GM23338 (cell line): ENCODE measurements around the gene PDE1C. TPM values are rescaled to one million over a fixed set of nuclear protein-coding genes. Genes with fewer than 3 reads are reported as not detected.

ENCODE experiments used
- ATAC-seq: fragments of 200-7000 bp; cut with Tn5 transposase; 3 replicates; pipeline ENCODE4 v1.9.1; 2020
- DNase-seq: peaks from one replicate; pipeline ENCODE4 v3.0.0-alpha.2; 2015; ENCODE audit warnings: low spot score
- H2AFZ ChIP-seq: fragments of 200-600 bp; sonication (generic); 2 replicates; pipeline ENCODE4 v1.8.0; 2016; ENCODE audit warnings: antibody characterized with exemption, mild to moderate bottlenecking, moderate library complexity
- H3F3A ChIP-seq: fragments of 200-600 bp; sonication (generic); replicated peaks from 2 replicates; pipeline ENCODE4 v1.8.0; 2017; ENCODE audit warnings: antibody characterized with exemption, mixed run types, low read depth
- H3K27ac ChIP-seq: fragments of 200-600 bp; sonication (generic); 2 replicates; pipeline ENCODE4 v1.6.1; 2016; ENCODE audit warnings: low read depth
- H3K27me3 ChIP-seq: fragments of 200-600 bp; sonication (generic); 2 replicates; pipeline ENCODE4 v1.8.0; 2016; ENCODE audit warnings: mild to moderate bottlenecking, mixed run types, moderate library complexity; ENCODE audit not compliant: insufficient read depth
- H3K36me3 ChIP-seq: fragments of 200-600 bp; sonication (generic); 2 replicates; pipeline ENCODE4 v1.8.0; 2016; ENCODE audit warnings: mild to moderate bottlenecking; ENCODE audit not compliant: insufficient read depth
- H3K4me1 ChIP-seq: fragments of 200-600 bp; sonication (generic); 2 replicates; pipeline ENCODE4 v1.8.0; 2016; ENCODE audit warnings: mild to moderate bottlenecking, moderate library complexity; ENCODE audit not compliant: insufficient read depth
- H3K4me2 ChIP-seq: fragments of 200-600 bp; sonication (generic); 2 replicates; pipeline ENCODE4 v1.7.1; 2017; ENCODE audit warnings: mixed run types
- H3K4me3 ChIP-seq: fragments of 200-600 bp; sonication (generic); 2 replicates; pipeline ENCODE4 v1.6.1; 2016; ENCODE audit warnings: mixed run types
- H3K79me2 ChIP-seq: fragments of 200-600 bp; sonication (generic); replicated peaks from 2 replicates; pipeline ENCODE4 v1.8.0; 2017; ENCODE audit warnings: mild to moderate bottlenecking; ENCODE audit not compliant: insufficient read depth
- H3K9me2 ChIP-seq: fragments of 200-600 bp; sonication (generic); 2 replicates; pipeline ENCODE4 v1.8.0; 2017; ENCODE audit not compliant: insufficient read depth
- H4K20me1 ChIP-seq: fragments of 200-600 bp; sonication (generic); replicated peaks from 2 replicates; pipeline ENCODE4 v1.8.0; 2017; ENCODE audit warnings: mild to moderate bottlenecking; ENCODE audit not compliant: insufficient read depth
- H3K27ac Mint-ChIP-seq: 2 replicates; pipeline ENCODE4 v1.8.0; 2020; ENCODE audit warnings: inconsistent platforms, mild to moderate bottlenecking, moderate library complexity, mixed read lengths
- H3K27me3 Mint-ChIP-seq: 3 replicates; pipeline ENCODE4 v1.8.0; 2022; ENCODE audit warnings: low read depth, mild to moderate bottlenecking, moderate library complexity, mixed read lengths, inconsistent platforms; ENCODE audit not compliant: insufficient read depth, poor library complexity
- H3K36me3 Mint-ChIP-seq: 3 replicates; pipeline ENCODE4 v1.8.0; 2021; ENCODE audit warnings: low read depth, mild to moderate bottlenecking, inconsistent platforms, moderate library complexity, mixed read lengths
- H3K4me1 Mint-ChIP-seq: 3 replicates; pipeline ENCODE4 v1.8.0; 2020; ENCODE audit warnings: mild to moderate bottlenecking, inconsistent platforms, mixed read lengths
- H3K4me3 Mint-ChIP-seq: 3 replicates; pipeline ENCODE4 v1.8.0; 2021; ENCODE audit warnings: moderate library complexity, mild to moderate bottlenecking, inconsistent platforms, mixed read lengths
- H3K9me3 Mint-ChIP-seq: 3 replicates; pipeline ENCODE4 v1.8.0; 2020; ENCODE audit warnings: moderate library complexity, mild to moderate bottlenecking, inconsistent platforms, mixed read lengths
- CREB1 ChIP-seq: fragments of 250-450 bp; sonication (Bioruptor Pico); IDR thresholded peaks from 2 replicates; pipeline ENCODE4 v1.5.0; 2020; ENCODE audit warnings: low read depth, mild to moderate bottlenecking, moderate library complexity
- ETS1 ChIP-seq: IDR thresholded peaks from 2 replicates; pipeline ENCODE4 v1.6.1; 2016; ENCODE audit warnings: antibody characterized with exemption
- EZH2phosphoT487 ChIP-seq: fragments of 200-600 bp; sonication (generic); IDR thresholded peaks from one replicate; pipeline ENCODE4 v1.8.1; 2018; ENCODE audit warnings: antibody characterized with exemption; ENCODE audit not compliant: unreplicated experiment
- JUNB ChIP-seq: IDR thresholded peaks from one replicate; pipeline ENCODE4 v1.6.1; 2016; ENCODE audit warnings: antibody characterized with exemption; ENCODE audit not compliant: unreplicated experiment
- NANOG ChIP-seq: IDR thresholded peaks from 2 replicates; pipeline ENCODE4 v1.6.1; 2016; ENCODE audit warnings: antibody characterized with exemption, borderline replicate concordance
- POLR2AphosphoS5 ChIP-seq: IDR thresholded peaks from 2 replicates; pipeline ENCODE4 v1.6.1; 2016; ENCODE audit warnings: antibody characterized with exemption, low read depth
- REST ChIP-seq: IDR thresholded peaks from one replicate; pipeline ENCODE4 v1.6.1; 2018; ENCODE audit warnings: antibody characterized with exemption; ENCODE audit not compliant: unreplicated experiment
- STAT1 ChIP-seq: IDR thresholded peaks from one replicate; pipeline ENCODE4 v1.6.1; 2016; ENCODE audit warnings: antibody characterized with exemption; ENCODE audit not compliant: unreplicated experiment
- ZNF331 ChIP-seq: fragments of 250-450 bp; sonication (Bioruptor Pico); IDR thresholded peaks from 2 replicates; pipeline ENCODE4 v1.5.0; 2020; ENCODE audit warnings: low read depth, mild to moderate bottlenecking, moderate library complexity
- polyA plus RNA-seq: library from polyadenylated mRNA; unstranded; fragments of >200 nt; fragmentation: Nextera tagmentation; extraction: Ambion mirVana; gene quantifications from 2 replicates; pipeline ENCODE4 v1.2.1, GENCODE V29; 2016
- total RNA-seq: library from RNA; depleted of rRNA; stranded (reverse); fragments of >200 nt; shearing (Covaris generic); gene quantifications from 2 replicates; pipeline ENCODE4 v1.2.3, GENCODE V29; 2014

PDE1C gene
- total and polyA plus RNA-seq, 2 experiments from 2014 or later = 0.28 TPM; not detected in 1

DNA sequence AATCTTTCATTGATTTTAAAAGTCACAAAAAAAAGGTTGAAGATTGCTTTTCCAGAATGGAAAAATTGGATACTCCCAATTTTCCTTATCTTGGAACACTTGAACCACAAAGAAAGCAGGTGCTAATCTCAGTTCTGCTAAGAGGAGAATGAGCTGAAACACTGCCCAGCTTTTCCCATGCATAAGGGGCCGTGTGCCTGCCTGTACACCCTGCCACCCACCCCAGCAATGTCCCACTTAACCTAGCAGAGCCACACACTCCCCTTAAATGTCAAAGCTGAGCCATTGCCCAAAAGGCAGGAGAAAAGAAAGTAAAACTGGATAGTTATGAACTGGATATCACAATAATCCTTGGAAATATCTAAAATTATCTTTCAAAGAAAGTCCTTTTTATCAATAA lies 13.4 kb downstream of the PDE1C start:
- Histone ChIP-seq H3F3A (no peaks in the 10 kb centered on the region), H3K36me3 (no peaks in the 10 kb centered on the region), H3K27me3 (no peaks in the 10 kb centered on the region), H3K4me3 (no peak overlapping the region), H3K4me1 (peaks cover 16% of the 10 kb centered on the region), H3K9me2 (no peaks in the 10 kb centered on the region), H3K27ac (no peak overlapping the region), H3K79me2 (no peaks in the 10 kb centered on the region), H2AFZ (no peak overlapping the region), H4K20me1 (no peaks in the 10 kb centered on the region), H3K4me2 (no peak overlapping the region)
- DNase-seq (no peak), ATAC-seq (no peak)
- no peaks in the 10 kb centered on the region for H3K9me3 Mint-ChIP-seq
- TF ChIP-seq REST (no peak), CREB1 (CRISPR knock-in tag) (no peak), ETS1 (no peak)
- H3K27me3 Mint-ChIP-seq = peaks cover 2% of the 10 kb centered on the region
- H3K36me3 Mint-ChIP-seq = no peaks in the 10 kb centered on the region
- H3K4me1 Mint-ChIP-seq = peaks cover 32% of the 10 kb centered on the region
- H3K27ac Mint-ChIP-seq = no peak overlapping the region
- no peak overlapping the region for H3K4me3 Mint-ChIP-seq

DNA sequence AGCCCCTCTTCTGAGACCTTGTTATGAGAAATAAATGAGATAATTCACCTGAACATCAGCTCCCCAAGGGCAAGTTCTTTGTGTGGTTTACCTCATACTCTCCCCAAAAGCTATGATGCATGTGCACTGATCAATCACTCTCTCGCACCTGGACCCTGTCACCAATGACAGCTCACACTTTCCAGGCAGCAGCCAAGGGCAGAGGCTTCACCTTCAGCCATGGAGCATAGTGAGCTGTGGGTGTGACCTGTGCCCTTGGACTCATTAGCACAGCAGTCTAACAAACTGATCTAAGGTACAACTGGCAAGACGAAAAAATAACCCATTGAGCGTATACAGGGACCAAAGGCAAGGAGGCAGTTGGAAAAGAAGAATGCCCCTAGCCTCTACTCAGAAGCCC lies 17.0 kb downstream of the PDE1C start:
- Histone ChIP-seq H3F3A (no peaks in the 10 kb centered on the region), H3K4me3 (no peak overlapping the region), H3K4me1 (no peaks in the 10 kb centered on the region; the same call in 1 of the 2 replicates), H3K27ac (no peak overlapping the region), H3K9me2 (no peaks in the 10 kb centered on the region), H3K27me3 (no peaks in the 10 kb centered on the region), H2AFZ (no peak overlapping the region), H3K4me2 (no peak overlapping the region), H3K36me3 (no peaks in the 10 kb centered on the region), H3K79me2 (no peaks in the 10 kb centered on the region), H4K20me1 (no peaks in the 10 kb centered on the region)
- TF ChIP-seq STAT1 = no peak
- TF ChIP-seq REST = no peak
- no peak for TF ChIP-seq ZNF331 (CRISPR knock-in tag)
- no peak for TF ChIP-seq POLR2AphosphoS5
- TF ChIP-seq ETS1 = no peak
- TF ChIP-seq JUNB = no peak
- no peak for TF ChIP-seq NANOG
- no peak for TF ChIP-seq EZH2phosphoT487
- no peak overlapping the region for H3K27ac Mint-ChIP-seq
- no peaks in the 10 kb centered on the region for H3K36me3 Mint-ChIP-seq
- H3K4me1 Mint-ChIP-seq = peaks cover 7% of the 10 kb centered on the region; the same call in 2 of the 3 replicates
- H3K4me3 Mint-ChIP-seq = no peak overlapping the region
- H3K9me3 Mint-ChIP-seq = no peaks in the 10 kb centered on the region
- no peak for DNase-seq
- H3K27me3 Mint-ChIP-seq = peaks cover 4% of the 10 kb centered on the region
- no peak for ATAC-seq
